Esophagus muscularis mucosa (tissue), 4 donors: ENCODE measurements around the gene FAM171A1.

Experiments
- EP300 ChIP-seq: sonication (generic); formaldehyde crosslinking; IDR thresholded peaks from one replicate; pipeline ENCODE4 v1.6.1; 2017; ENCODE audit warnings: antibody characterized with exemption
- POLR2AphosphoS5 ChIP-seq, 2 donors: sonication (generic); formaldehyde crosslinking; IDR thresholded peaks; one replicate each; pipeline ENCODE4 v1.6.1; 2017; ENCODE audit warnings: antibody characterized with exemption in 2 of 2
- TF ChIP-seq, protein P1 (sequence below), 3 experiments: fragments of 200-600 bp in 2 of 3; fragments of 450-650 bp in 1 of 3; sonication (generic) in 2 of 3; IDR thresholded peaks; one replicate each; pipeline ENCODE4 v1.5.1; 2017 to 2019; ENCODE audit warnings: antibody characterized with exemption in 3 of 3, mild to moderate bottlenecking in 2 of 3, moderate library complexity in 1 of 3

DNA sequence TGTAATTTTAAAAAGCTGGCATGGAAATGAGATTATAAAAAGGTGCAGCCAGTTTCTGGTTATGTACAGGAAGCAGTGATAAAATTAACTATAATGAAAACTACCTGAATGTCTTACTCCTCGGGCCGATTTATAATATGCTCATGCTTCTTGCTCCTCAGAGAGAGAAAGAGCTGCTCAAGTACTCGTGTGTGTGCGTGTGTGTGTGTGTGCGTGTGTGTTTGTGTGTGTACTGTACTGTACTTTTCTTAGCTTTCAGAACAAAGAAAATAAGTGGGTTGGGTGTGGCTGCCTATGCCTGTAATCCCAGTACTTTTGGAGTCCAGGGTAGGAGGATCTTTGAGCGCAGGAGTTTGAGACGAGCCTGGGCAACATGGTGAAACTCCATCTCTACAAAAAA lies 106.0 kb downstream of the FAM171A1 start:
- TF ChIP-seq EP300, result no peak
- no peak for TF ChIP-seq POLR2AphosphoS5 (IDR thresholded peaks at IDR 0.05)
- TF ChIP-seq, protein P1, sequence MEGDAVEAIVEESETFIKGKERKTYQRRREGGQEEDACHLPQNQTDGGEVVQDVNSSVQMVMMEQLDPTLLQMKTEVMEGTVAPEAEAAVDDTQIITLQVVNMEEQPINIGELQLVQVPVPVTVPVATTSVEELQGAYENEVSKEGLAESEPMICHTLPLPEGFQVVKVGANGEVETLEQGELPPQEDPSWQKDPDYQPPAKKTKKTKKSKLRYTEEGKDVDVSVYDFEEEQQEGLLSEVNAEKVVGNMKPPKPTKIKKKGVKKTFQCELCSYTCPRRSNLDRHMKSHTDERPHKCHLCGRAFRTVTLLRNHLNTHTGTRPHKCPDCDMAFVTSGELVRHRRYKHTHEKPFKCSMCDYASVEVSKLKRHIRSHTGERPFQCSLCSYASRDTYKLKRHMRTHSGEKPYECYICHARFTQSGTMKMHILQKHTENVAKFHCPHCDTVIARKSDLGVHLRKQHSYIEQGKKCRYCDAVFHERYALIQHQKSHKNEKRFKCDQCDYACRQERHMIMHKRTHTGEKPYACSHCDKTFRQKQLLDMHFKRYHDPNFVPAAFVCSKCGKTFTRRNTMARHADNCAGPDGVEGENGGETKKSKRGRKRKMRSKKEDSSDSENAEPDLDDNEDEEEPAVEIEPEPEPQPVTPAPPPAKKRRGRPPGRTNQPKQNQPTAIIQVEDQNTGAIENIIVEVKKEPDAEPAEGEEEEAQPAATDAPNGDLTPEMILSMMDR (IDR thresholded peaks at IDR 0.05), result no peak
